HPDE6-E6E7 (cell line): ENCODE measurements around the gene ATP4B.
"Not testable (repeated sequence)": the region's sequence is repeated elsewhere in the genome, so short reads cannot be mapped to it uniquely, and the experiment has no call there.

ENCODE experiments used
- DNase-seq: peaks from one replicate; pipeline ENCODE4 v3.0.0; 2011; ENCODE audit warnings: missing footprints; ENCODE audit errors: extremely low spot score

Gene ATP4B

DNA sequence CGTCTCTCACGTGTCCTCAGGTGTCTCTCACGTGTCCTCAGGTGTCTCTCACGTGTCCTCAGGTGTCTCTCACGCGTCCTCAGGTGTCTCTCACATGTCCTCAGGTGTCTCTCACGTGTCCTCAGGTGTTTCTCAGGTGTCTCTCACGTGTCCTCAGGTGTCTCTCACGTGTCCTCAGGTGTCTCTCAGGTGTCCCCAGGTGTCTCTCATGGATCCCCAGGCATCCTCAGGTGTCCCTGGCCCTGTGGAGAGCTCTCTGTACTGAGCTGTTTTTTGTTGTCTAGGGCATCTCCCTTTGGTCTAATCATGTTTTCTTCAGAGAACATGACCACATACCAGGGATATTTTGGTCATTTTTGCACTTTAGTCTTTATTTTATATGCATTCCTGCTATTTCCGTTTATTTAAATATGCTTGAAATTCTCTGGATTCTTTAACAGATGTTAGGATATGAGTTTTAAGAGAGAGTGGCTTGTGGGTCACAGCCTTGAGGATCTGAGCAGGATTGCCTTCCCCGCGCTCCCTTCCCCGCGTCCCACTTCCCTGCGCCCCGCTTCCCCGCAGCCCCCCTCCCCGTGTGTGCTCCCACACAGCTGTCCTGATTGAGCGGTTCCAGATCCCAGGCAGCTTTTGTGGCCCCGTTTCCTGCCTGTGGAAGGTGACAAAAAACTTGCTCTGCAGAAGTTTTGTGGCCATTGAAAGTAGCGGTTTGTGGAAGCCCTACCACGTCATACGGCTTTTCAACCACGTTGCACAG is 31.9 kb downstream of the ATP4B start:
- no peak for DNase-seq

DNA sequence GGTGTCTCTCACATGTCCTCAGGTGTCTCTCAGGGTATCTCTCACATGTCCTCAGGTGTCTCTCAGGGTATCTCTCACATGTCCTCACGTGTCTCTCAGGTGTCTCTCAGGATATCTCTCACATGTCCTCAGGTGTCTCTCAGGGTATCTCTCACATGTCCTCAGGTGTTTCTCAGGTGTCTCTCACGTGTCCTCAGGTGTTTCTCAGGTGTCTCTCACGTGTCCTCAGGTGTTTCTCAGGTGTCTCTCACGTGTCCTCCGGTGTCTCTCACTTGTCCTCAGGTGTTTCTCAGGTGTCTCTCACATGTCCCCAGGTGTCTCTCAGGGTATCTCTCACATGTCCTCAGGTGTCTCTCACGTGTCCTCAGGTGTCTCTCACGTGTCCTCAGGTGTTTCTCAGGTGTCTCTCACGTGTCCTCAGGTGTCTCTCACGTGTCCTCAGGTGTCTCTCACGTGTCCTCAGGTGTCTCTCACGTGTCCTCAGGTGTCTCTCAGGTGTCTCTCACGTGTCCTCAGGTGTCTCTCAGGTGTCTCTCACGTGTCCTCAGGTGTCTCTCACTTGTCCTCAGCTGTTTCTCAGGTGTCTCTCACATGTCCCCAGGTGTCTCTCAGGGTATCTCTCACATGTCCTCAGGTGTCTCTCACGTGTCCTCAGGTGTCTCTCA is 33.2 kb downstream of the ATP4B start:
- DNase-seq: not testable (repeated sequence)

DNA sequence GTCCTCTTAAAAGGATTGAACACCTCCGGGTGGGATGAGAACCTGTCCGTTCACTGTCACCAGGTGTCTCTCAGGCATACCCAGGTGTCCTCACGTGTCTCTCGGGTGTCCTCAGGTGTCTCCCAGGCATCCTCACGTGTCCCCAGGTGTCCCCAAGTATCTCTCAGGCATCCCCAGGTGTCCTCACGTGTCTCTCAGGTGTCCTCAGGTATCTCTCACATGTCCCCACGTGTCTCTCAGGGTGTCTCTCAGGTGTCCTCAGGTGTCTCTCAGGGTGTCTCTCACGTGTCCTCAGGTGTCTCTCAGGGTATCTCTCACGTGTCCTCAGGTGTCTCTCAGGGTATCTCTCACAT is 33.8 kb downstream of the ATP4B start:
- DNase-seq: no peak

DNA sequence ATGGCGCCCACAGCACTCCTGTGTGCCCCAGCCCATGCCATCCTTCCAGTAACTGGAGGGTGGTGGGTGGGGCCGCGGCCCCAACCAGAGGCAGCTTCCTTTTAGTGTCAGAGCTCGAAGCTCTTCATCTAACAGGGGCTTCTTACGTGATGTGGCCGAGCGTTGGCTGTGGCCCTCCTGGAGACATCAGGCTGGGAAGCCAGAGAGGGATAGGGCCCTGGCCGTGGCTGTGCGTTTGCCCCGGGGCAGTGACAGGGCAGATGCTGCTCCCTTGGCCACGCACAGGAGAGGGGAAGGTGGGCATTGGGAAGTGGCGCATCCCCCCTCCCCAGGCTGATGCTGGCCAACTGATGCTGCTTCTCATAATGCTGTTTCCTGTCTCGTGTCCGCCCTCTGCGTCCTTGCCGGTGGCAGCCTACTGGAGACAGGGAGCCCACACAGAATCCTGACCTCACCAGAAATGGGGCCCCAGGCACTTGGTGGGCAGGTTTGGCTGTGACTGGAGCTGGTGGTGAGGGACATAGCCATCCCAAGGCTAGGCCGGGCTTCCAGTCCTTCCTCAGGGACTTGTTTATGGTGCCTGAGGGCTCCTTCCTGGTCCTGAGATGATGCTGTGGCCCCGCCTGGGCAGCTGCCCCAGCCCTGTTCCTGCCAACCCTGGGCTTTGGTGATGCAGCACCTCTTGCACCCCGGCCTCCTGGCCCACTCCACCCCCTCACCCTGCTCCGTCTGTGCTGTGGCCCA is 34.3 kb downstream of the ATP4B start:
- no peak for DNase-seq

DNA sequence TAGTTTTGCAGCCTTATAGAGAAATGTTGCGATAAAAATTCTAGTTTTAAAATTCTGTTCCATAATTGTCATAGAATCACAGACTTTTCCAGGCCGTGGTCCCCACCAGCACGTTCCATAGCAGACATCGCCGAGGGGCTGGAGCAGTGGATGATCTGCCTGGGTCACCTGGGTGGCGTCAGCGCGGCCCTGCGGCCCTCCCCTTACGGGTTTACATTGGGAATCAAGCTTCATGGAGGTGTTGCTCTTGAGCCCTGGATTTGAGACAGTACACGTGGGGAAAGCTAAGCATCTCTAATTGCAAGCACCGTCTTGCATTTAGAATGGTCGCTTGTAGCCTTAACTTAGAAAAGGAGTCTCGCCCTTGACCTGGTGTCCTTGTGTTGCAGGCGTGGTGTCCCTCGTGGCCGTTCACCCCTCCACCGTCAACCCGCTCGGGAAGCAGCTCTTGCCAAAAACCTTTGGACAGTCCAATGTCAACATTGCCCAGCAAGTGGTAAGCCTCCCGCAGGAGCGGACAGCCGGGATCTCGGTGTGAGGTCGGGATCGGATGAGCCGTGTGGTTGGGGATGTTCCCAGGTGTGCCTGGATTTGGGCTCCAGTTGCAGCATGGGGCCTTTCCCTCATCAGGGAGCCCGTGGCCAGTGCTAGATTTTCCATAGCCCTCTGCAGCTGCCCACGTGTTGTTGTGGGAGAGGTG is 35.1 kb downstream of the ATP4B start:
- no peak for DNase-seq

DNA sequence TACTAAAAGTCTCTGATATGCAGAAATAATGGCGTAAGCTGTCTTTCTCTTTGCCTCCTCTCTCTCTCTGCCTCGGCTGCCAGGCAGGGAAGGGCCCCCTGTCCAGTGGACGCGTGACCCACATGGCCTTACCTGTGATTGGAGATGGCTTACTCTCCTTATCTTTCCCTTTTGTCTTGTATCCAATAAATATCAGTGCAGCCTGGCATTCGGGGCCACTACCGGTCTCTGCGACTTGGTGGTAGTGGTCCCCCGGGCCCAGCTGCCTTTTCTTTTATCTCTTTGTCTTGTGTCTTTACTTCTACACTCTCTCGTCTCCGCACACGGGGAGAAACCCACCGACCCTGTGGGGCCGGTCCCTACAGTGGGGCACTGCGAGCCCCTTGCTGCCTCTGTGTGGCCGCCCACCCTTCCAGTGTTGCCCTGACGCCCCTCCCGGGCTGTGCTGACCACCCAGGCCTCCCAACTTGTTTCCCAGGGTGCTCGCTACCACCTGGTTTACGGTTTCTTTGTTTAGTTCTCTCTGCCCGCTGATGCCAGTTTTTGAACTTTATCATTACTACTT is 35.9 kb downstream of the ATP4B start:
- DNase-seq: not testable (repeated sequence)

DNA sequence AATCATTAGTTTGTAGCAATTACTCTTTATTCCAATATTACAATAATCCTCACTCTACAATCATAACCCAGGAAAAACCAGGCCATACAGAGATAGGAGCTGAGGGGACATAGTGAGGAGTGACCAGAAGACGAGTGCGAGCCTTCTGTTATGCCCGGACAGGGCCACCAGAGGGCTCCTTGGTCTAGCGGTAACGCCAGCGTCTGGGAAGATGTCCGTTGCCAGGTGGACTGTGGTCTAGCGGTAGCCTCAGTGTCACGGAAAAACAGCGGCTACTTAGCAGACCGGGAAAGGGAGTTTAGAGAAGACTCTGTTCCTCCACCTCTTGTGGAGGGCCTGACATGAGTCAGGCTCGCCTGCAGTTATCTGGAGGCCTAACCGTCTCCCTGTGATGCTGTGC is 36.5 kb downstream of the ATP4B start:
- not testable (repeated sequence) for DNase-seq

DNA sequence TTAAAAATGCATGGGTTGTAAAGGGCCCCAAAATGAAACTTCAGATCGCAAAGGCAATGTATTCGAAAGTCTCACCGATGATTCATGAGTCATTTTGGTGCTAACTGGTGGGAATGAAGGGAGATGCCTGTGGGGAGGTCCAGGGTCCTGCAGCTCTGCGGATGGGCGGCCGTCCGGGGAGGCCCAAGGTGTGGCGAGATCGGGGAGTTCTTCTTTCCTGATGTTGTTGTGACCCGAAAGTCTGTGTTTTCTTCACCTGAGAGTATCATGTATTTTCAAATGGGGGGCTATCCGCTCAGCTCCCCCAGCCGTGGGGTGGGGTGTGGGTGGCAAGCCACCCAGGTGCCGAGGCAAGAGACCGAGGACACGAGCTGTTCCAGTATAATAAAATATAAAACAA is 37.0 kb downstream of the ATP4B start:
- DNase-seq: no peak

DNA sequence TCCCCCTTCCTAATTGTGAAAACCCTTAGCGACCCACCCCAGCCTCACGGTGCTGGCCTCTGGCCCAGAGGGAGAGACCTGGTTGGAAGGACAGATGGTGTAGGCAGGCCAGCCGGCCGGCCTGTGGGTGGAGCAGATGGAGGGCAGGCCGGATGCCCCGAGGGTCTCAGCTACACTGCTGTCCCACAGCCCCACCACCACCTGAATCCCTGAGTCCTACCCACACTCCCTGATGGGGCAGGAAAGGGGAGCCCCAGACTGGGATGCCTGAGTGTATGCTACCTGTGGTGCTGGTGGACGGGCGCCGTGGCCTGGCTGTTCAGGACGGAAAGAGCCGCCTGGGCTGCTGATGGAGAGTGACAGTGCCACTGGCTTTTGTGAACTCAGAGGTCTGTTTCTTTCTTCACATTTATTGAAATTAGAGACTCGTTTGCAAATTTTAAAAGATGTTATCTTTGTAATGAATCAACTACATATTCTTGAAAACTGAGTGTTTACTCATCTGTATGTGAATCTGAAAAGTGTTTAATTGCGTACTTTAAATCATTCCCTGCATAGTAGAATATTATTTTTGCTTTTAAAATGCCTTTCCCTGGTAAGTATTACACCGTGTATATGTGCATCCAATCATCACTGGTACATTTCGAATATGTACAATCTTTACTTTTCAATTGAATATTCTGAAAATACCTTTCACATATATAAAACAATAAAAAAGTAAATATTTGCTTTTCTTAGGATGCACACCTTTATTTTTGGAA is 37.8 kb downstream of the ATP4B start:
- no peak for DNase-seq

DNA sequence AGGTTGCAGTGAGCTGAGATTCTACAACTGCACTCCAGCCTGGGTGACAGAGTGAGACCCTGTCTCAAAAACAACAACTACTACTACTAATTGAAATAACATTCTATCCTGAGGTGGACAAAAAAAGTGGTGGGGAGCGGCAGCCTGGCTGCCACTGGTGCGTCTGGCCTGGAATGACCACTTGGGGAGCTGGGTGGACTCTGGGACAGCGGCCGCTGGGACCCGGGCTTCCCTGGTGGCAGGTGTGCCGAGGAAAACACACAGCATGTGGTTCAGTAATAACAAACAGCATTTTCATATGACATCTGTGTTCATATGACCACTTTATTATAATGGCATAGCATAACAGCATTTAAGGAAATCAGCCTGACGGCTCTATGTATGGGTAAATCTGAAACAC is 39.5 kb downstream of the ATP4B start:
- no peak for DNase-seq

DNA sequence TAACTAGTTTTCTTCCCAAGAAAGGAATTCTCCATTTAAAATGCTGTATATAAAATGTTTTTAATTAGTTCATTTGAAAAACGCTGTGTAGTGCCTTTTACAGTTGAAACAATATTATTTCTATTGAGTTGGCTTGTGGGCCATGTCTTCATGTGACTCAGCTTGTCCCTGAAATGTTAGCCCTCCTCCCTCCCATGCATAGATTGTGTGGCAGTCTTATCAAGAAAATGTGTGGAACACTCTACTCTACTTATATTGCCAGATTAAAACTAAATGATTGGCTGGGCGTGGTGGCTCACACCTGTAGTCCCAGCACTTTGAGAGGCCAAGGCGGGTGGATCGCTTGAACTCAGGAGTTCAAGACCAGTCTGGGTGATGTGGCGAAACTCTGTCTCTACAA is 40.0 kb downstream of the ATP4B start:
- DNase-seq: no peak

DNA sequence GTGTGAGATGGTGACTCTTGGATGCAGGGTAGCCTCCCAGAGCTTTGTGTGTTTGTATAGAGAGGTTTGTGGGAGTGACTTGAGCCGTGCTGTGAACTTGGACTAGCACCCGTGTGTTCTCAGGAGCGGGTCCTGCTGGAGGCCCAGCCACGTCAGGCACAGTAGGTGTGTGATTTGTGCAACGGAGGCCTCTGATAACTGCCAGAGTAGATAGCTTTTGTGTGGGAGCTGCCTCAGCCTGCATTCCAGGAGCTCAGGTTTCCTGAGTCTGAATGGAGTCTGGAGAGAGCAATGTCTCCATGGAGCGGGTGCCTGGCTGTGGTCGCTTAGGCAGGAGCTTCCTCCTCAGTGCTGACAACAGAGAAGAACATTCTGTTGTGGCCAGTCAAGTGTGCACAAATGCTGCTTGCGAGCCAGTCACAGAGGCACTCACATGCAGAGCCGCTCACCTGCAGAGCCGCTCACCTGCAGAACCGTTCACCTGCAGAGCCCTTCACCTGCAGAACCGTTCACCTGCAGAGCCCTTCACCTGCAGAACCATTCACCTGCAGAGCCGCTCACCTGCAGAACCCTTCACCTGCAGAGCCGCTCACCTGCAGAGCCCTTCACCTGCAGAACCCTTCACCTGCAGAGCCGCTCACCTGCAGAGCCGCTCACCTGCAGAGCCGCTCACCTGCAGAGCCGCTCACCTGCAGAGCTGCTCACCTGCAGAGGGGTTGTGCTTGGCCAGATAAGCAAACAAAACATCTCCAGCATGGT is 40.8 kb downstream of the ATP4B start:
- no peak for DNase-seq

DNA sequence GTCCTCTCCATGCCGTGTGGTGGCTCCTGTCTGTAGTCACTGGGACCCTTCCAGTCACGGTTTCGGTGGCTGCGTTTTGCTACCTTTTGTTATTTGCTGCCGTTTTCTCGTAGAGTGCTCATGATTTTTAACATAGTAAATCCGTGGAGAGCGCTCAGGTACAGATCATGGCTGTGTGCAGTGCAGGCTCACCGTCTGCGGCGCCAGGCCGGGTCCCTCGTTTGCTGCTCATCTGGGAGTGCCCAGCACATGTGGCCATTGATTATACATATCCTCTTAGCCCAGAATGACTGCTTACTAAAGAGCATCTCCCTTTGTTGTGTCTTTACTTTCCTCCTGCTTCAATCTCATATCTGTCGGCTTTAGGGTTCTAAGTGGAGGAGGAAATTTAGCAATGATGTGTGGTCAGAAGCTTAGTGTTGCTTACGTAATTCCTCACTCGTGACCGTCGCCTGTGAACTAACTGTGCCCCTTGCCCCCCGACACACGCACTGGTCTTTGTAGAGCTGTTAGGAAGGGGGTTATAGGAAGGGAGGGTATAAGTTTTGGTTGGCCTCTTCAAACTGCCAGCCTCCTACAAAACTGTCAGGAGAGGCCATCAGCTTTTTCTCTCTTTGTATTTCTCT is 41.6 kb downstream of the ATP4B start:
- no peak for DNase-seq

DNA sequence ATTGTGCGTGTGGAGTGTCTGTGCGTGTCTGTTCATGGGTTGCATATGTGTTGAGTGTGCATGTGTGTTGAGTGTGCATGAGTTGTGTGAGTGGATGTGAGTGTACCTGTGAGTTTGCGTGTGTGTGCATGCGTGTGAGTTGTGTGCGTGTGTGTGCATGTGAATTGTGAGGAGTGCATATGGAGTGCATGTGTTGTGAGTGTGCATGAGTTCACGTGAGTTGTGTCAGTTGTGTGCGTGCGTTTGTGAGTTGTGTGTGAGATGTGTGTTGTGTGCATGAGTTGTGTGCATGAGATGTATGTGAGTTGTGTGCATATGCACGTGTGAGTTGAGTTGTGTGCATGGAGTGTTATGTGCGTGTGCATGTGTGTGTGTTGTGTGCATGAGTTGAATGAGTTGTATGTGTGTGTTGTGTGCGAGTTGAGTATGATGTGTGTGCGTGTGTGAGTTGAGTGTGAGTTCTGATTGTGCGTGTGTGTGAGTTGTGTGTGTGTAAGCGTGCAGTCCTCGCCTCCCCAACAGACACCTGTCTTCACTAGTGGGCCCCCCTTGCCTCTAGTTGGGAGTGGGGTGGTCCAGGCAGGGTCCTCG is 44.1 kb downstream of the ATP4B start:
- no peak for DNase-seq

DNA sequence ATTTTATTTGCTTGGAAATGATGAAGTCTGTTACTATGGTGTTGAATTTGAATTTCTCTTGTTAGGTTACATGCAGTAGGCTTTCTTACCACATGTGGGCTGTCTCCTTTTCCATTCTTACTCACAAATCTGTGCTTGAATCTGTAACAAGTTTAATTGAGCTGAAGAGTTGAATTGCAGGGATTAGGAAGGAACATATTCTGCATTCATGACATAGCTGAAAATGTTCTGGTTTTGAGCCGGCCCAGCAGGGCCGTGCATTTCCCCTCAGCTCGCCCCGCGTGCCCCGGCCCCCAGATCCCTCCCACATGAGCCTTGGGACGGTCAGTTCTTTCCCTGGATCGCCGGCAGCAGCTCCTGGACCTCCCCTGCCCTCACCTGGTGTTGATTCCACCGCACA is 45.4 kb downstream of the ATP4B start:
- no peak for DNase-seq

DNA sequence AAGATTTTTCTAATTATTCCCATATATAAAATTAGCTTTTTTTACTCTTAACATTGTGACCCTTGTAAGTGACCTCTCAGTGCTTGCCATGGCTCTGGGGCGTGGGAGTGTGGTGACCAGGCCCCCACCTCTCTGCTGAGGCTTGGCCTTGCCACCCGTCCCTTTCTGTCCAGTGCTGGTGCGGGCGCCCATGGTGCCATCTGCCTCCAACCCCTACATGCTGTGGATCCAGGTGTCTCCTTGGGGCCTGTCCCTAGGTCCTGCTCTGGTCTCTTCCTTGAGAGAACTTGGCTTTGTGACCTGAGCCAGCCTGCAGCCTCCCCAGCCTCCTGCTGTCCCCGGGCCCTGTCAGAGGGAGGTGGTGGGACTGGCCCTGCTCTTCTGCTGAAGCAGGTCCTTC is 46.0 kb downstream of the ATP4B start:
- DNase-seq: no peak

DNA sequence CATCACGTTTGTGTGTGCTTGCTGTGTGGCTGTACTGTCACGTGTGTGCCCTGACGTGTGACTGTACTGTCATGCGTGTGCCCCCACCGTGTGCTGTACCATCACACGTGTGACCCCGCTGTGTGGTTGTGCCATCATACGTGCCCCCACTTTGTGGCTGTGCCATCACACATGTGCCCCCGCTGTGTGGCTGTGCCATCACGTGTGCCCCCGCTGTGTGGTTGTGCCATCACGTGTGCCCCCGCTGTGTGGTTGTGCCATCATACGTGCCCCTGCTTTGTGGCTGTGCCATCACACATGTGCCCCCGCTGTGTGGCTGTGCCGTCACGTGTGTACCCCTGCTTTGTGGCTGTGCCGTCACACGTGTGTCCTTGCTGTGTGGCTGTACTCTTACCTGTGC is 47.7 kb downstream of the ATP4B start:
- DNase-seq: no peak

DNA sequence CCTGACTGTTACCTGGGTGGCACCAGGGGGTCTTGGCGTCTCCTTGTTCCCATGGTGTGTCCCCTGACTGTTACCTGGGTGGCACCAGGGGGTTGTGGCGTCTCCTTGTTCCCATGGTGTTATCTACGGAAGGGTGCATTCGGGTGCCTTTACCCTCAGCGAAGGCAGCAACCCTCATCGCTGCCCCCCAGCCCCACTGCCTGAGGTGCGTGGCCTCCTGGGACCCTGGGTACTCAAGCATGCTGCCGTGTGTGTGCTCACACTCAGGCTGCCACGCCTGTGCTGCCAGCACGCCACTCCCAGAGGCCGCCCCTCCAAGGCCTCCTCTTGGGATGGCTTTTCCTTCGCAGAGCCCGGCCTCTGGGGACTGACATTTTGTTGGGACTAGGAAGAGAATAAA is 48.4 kb downstream of the ATP4B start:
- DNase-seq: no peak

DNA sequence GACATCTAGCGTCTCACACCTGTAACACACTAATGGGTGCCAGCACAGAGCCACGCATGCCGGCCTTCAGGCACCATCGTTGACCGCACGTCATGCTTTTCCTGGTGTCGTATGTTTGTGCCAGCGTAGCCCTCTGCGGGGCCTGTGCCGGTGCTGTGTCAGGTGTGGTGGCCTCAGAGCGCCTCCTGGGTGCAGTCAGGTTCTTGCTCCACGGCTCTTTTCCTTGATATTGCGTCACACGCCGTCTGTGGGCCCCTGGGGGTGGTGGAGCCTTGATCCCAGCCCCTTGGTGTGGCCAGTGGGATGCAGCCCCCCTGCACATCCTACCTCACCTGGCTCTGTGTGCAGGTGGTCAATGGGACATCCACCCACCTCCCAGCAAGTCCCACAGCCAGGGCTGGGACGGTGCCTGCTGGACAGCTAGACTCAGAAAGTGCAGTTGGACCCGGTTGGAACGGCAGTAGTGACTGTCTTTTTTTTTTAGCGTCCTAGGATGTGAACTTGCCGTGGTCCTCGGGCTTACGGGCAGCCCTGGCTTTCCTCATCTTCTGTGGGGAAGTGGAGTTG is 48.9 kb downstream of the ATP4B start:
- DNase-seq: no peak
